Measurements from ENCODE around the gene MIOX.

Gene MIOX

GRCh38 chr22:50483106-50483505 is 3.6 kb upstream of the MIOX start:
- DNase-seq (ENCODE audit: low spot score) = no peak
- TF ChIP-seq, protein P1, sequence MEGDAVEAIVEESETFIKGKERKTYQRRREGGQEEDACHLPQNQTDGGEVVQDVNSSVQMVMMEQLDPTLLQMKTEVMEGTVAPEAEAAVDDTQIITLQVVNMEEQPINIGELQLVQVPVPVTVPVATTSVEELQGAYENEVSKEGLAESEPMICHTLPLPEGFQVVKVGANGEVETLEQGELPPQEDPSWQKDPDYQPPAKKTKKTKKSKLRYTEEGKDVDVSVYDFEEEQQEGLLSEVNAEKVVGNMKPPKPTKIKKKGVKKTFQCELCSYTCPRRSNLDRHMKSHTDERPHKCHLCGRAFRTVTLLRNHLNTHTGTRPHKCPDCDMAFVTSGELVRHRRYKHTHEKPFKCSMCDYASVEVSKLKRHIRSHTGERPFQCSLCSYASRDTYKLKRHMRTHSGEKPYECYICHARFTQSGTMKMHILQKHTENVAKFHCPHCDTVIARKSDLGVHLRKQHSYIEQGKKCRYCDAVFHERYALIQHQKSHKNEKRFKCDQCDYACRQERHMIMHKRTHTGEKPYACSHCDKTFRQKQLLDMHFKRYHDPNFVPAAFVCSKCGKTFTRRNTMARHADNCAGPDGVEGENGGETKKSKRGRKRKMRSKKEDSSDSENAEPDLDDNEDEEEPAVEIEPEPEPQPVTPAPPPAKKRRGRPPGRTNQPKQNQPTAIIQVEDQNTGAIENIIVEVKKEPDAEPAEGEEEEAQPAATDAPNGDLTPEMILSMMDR (conservative IDR thresholded peaks at IDR 0.05; ENCODE audit: low read depth) = no peak
- ChIA-PET CTCF (interaction anchor here (0.6 kb wide), 1 partner anchor 79 kb away, joined by 3 read pairs; no protein-coding TSS in a partner anchor), POLR2A (ENCODE audit: low non-redundant PET) (no interaction called here)
- H3K27ac ChIP-seq = peak overlapping the region; percentile 34; the same call in 1 of the 2 replicates

- ChIA-PET POLR2A (ENCODE audit: low non-redundant PET) (no interaction called here), CTCF (interaction anchor here (1.0 kb wide), 1 partner anchor 13 kb away, joined by 3 read pairs; no protein-coding TSS in a partner anchor)
- TF ChIP-seq, protein P1 (conservative IDR thresholded peaks at IDR 0.05; ENCODE audit: low read depth) = no peak
- peak overlapping the region; percentile 13; the same call in 1 of the 2 replicates for H3K27ac ChIP-seq
- no peak for DNase-seq (ENCODE audit: low spot score)
Observed at GRCh38 chr22:50483556-50483955, 3.1 kb upstream of the MIOX start.

DNA sequence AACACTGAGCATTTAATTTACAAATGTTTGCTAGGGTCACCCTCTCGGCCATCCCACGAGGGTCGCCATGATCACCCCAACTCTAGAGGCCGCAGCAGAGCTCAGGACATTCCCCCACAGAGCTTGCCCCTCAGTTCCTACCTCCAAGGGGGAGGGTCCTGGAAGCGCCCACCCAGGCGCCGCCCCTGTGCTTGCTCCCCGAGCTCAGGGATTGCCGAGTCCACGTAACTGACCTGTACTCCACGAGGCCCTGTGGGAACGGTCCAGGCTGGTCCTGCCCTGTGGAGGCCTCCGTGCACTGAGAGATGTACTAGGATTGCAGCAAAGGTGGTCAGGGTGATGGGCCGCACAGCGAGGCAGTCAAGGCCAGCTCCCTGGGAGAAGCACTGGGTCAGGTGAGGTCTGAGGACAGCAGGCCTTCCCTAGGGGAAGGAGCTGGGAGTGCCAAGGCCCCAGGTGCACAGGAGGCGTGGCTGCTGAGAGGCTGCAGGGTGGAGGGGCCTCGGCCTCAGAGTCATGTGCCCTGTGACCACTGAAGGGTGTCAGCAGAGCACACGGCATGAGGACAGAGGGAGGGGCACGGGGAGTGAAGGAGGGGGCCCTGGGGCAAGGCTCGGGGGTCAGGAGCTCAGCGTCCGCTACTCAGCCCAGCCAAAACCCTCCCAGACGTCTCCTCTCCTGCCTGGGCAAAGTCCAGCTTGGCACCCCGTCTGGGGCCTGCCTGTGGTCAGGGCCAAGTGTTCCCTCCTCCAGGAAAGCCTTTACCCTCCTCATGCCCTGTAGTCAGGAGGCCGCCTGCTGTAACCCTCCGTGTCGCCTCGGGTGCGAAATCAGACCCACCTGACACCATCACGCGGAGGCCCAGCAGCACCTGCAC is 2.4 kb upstream of the MIOX start:
- peak overlapping the region; percentile 13; the same call in 1 of the 2 replicates for H3K27ac ChIP-seq
- POLR2A ChIA-PET (ENCODE audit: low non-redundant PET) = no interaction called here
- TF ChIP-seq, protein P1 (conservative IDR thresholded peaks at IDR 0.05; ENCODE audit: low read depth) = no peak
- CTCF ChIA-PET = interaction anchor here (0.5 to 1.0 kb wide), 2 partner anchors 14 to 85 kb away, joined by 3 to 4 read pairs; no protein-coding TSS in a partner anchor
- no peak for DNase-seq (ENCODE audit: low spot score)

- ChIA-PET POLR2A (ENCODE audit: low non-redundant PET) (interaction anchor here (0.5 kb wide), 1 partner anchor 22 kb away, joined by 6 read pairs; no protein-coding TSS in a partner anchor), CTCF (interaction anchor here (0.6 kb wide), 1 partner anchor 47 kb away, joined by 3 read pairs; no protein-coding TSS in a partner anchor)
- H3K27ac ChIP-seq = no peak overlapping the region
- DNase-seq (ENCODE audit: low spot score) = no peak
- TF ChIP-seq, protein P1 (conservative IDR thresholded peaks at IDR 0.05; ENCODE audit: low read depth) = no peak
Observed at GRCh38 chr22:50485221-50486131, 1.2 kb upstream of the MIOX start.

- TF ChIP-seq, protein P1 (conservative IDR thresholded peaks at IDR 0.05; ENCODE audit: low read depth) = no peak
- no peak for DNase-seq (ENCODE audit: low spot score)
- no peak overlapping the region for H3K27ac ChIP-seq
- POLR2A ChIA-PET (ENCODE audit: low non-redundant PET) = no interaction called here
- CTCF ChIA-PET = interaction anchor here (0.6 kb wide), 2 partner anchors 11 to 410 kb away, joined by 5 to 6 read pairs; no protein-coding TSS in a partner anchor
Observed at GRCh38 chr22:50487290-50488005, 789 bp downstream of the MIOX start.
